ENCODE data around the gene FAM193A. TPM values are rescaled to one million over a fixed set of nuclear protein-coding genes. Genes with fewer than 3 reads are reported as not detected.
A peak's percentile ranks its signal among the peaks of the same experiment; 100 is the strongest.

Gene FAM193A
- polyA plus RNA-seq, 1 experiment, result 5.9 TPM

- Histone ChIP-seq H3K4me3 (ENCODE audit: low read depth, low read length) (no peak overlapping the region), H3K27me3 (ENCODE audit: control insufficient read depth, insufficient read depth, low read length) (no peaks in the 10 kb centered on the region), H3K27ac (ENCODE audit: low read depth, low read length) (no peak overlapping the region), H3K9me3 (ENCODE audit: control insufficient read depth, insufficient read depth, low read length) (peaks cover 6% of the 10 kb centered on the region)
- no peak for DNase-seq (ENCODE audit: low read depth, low spot score)
- TF ChIP-seq CTCF (IDR thresholded peaks at IDR 0.05; ENCODE audit: low read depth, low read length), result no peak
- CTCF ChIA-PET, result interaction anchor here (0.6 kb wide), 1 partner anchor 12 kb away, joined by 3 read pairs; no protein-coding TSS in a partner anchor
- POLR2A ChIA-PET, result no interaction called here
Measured at GRCh38 chr4:2713337-2713736, 176.9 kb downstream of the FAM193A start.

- H3K27ac ChIP-seq (ENCODE audit: low read depth, low read length), result peak overlapping the region; percentile 24
- TF ChIP-seq CTCF (IDR thresholded peaks at IDR 0.05; ENCODE audit: low read depth, low read length), result no peak
- ChIA-PET CTCF (interaction anchor here (0.6 kb wide), 1 partner anchor 11 kb away, joined by 3 read pairs; no protein-coding TSS in a partner anchor), POLR2A (no interaction called here)
- no peak overlapping the region for H3K4me3 ChIP-seq (ENCODE audit: low read depth, low read length)
- peaks cover 6% of the 10 kb centered on the region for H3K9me3 ChIP-seq (ENCODE audit: control insufficient read depth, insufficient read depth, low read length)
- DNase-seq (ENCODE audit: low read depth, low spot score), result no peak
- no peaks in the 10 kb centered on the region for H3K27me3 ChIP-seq (ENCODE audit: control insufficient read depth, insufficient read depth, low read length)
Measured at GRCh38 chr4:2714061-2714770, 177.8 kb downstream of the FAM193A start.

GRCh38 chr4:2714918-2715317 lies 178.5 kb downstream of the FAM193A start:
- H3K27ac ChIP-seq (ENCODE audit: low read depth, low read length), result no peak overlapping the region
- TF ChIP-seq CTCF (IDR thresholded peaks at IDR 0.05; ENCODE audit: low read depth, low read length), result no peak
- ChIA-PET CTCF (no interaction called here), POLR2A (no interaction called here)
- H3K27me3 ChIP-seq (ENCODE audit: control insufficient read depth, insufficient read depth, low read length), result no peaks in the 10 kb centered on the region
- peaks cover 6% of the 10 kb centered on the region for H3K9me3 ChIP-seq (ENCODE audit: control insufficient read depth, insufficient read depth, low read length)
- no peak for DNase-seq (ENCODE audit: low read depth, low spot score)
- H3K4me3 ChIP-seq (ENCODE audit: low read depth, low read length), result no peak overlapping the region

- Histone ChIP-seq H3K4me3 (ENCODE audit: low read depth, low read length) (no peak overlapping the region), H3K27ac (ENCODE audit: low read depth, low read length) (no peak overlapping the region), H3K27me3 (ENCODE audit: control insufficient read depth, insufficient read depth, low read length) (no peaks in the 10 kb centered on the region), H3K9me3 (ENCODE audit: control insufficient read depth, insufficient read depth, low read length) (peaks cover 6% of the 10 kb centered on the region)
- DNase-seq (ENCODE audit: low read depth, low spot score), result no peak
- ChIA-PET POLR2A (no interaction called here), CTCF (no interaction called here)
- no peak for TF ChIP-seq CTCF (IDR thresholded peaks at IDR 0.05; ENCODE audit: low read depth, low read length)
Measured at GRCh38 chr4:2715426-2715825, 179.0 kb downstream of the FAM193A start.

- H3K9me3 ChIP-seq (ENCODE audit: control insufficient read depth, insufficient read depth, low read length), result peaks cover 6% of the 10 kb centered on the region
- CTCF ChIA-PET, result no interaction called here
- POLR2A ChIA-PET, result no interaction called here
- DNase-seq (ENCODE audit: low read depth, low spot score), result no peak
- no peaks in the 10 kb centered on the region for H3K27me3 ChIP-seq (ENCODE audit: control insufficient read depth, insufficient read depth, low read length)
- H3K4me3 ChIP-seq (ENCODE audit: low read depth, low read length), result no peak overlapping the region
- TF ChIP-seq CTCF (IDR thresholded peaks at IDR 0.05; ENCODE audit: low read depth, low read length), result no peak
- no peak overlapping the region for H3K27ac ChIP-seq (ENCODE audit: low read depth, low read length)
Measured at GRCh38 chr4:2716236-2716635, 179.8 kb downstream of the FAM193A start.

Measured in AG04450 (cell line).